Measurements from ENCODE around the gene USP26.

- TF ChIP-seq, protein P1, sequence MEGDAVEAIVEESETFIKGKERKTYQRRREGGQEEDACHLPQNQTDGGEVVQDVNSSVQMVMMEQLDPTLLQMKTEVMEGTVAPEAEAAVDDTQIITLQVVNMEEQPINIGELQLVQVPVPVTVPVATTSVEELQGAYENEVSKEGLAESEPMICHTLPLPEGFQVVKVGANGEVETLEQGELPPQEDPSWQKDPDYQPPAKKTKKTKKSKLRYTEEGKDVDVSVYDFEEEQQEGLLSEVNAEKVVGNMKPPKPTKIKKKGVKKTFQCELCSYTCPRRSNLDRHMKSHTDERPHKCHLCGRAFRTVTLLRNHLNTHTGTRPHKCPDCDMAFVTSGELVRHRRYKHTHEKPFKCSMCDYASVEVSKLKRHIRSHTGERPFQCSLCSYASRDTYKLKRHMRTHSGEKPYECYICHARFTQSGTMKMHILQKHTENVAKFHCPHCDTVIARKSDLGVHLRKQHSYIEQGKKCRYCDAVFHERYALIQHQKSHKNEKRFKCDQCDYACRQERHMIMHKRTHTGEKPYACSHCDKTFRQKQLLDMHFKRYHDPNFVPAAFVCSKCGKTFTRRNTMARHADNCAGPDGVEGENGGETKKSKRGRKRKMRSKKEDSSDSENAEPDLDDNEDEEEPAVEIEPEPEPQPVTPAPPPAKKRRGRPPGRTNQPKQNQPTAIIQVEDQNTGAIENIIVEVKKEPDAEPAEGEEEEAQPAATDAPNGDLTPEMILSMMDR (IDR thresholded peaks at IDR 0.05; ENCODE audit: low read length) = no peak
- TF ChIP-seq EZH2phosphoT487 (IDR thresholded peaks at IDR 0.05; ENCODE audit: low read length) (no peak), EZH2 (optimal IDR thresholded peaks at IDR 0.05; ENCODE audit: low read depth, low read length) (no peak)
Measured at GRCh38 chrX:133053861-133054598, 42.9 kb downstream of the USP26 start.

Measured in MM.1S (cell line).